ENCODE data around the gene PDAP1.
A peak's percentile ranks its signal among the peaks of the same experiment; 100 is the strongest.
"Not testable (repeated sequence)": the region's sequence is repeated elsewhere in the genome, so short reads cannot be mapped to it uniquely, and the experiment has no call there.

The PDAP1 gene

DNA sequence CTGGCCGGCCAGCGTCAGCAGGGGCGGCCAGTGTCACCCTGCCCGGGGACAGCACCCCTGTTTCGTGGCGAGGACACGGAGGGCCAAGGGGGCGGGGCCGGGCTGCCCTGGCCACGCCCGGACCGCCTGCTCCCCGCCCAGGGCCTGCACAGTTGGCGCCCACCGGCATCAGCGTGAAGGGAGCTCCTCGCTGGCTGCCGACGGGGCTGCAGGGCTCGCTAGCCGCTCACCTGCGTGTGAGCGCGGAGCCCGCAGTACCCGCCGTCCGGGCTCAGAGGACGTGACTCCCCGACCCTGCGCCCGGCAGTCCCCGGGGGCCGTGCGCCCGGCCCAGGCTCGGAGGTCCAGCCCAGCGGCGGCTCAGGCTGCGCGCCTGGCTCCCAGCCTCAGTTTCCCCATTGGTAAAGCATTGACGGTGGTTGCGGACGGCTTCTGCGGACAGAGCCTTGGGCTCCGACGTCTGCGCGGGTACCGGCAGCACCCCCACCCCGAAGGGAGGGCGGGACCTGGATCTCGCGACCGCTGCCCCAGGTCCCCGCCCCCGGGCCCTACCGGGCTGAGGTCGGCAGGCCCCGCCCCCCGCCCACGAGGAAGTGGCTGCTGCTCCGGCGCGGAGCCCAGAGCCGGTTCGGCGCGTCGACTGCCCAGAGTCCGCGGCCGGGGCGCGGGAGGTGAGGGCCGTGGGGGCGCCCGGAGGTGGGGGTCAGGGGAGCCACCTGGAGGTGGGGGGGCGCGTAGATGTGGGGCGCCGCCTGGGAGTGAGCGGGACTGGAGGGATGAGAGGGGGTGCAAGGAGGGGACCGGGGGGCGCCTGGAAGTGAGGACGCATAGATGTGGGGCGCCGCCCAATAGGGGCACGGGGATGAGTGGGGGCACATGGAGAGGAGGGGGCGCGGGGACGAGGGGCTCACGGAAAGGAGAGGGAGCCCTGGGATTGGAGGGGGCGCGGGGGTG is 34.0 kb downstream of the PDAP1 start, which contains the start of gene ARPC1B:
Gene ARPC1B (plus strand): TSS at position 620 of the 954 bp plus-strand sequence. CDS start 10,985 bp downstream, outside the sequence.
- DNase-seq = peak; percentile 68

DNA sequence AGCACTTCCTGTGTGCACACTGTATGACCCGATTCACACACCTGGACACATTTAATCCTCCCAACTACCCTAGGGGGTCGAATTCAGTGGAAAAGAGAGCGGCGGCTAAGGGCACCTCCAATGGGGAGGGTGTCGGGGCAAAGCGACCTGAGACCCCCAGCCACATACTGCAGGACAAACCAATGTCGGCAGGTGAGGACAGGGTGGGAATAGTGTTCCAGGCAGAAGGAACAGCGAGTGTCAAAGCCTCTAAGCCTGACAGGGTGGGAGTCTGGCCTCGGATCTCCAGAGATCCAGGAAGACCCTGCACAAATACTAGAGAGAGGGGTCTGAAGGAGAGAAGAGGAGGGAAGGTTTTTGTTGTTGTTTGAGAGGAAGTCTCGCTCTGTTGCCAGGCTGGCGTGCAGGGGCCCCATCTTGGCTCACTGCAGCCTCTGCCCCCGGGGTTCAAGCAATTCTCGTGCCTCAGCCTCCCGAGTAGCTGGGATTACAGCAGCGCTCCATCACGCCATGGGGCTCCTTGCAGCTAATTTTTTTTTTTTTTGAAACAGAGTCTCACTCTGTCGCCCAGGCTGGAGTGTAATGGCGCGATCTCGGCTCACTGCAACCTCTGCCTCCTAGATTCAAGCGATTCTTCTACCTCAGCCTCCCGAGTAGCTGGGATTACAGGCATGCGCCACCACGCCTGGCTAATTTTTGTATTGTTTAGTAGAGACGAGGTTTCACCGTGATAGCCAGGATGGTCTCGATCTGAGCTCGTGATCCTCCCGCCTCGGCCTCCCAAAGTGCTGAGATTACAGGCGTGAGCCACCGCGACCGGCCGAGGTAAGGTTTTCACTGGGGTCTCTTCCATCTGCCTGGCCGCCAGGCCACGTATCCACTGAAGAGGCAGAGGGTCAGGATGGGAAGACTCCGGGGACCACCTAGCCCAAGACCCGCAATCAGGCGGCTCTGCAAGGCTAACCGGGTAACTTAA is 35.0 kb downstream of the PDAP1 start:
- DNase-seq = no peak

GRCh38 chr7:99372275-99373090 is 35.9 kb downstream of the PDAP1 start:
- DNase-seq = no peak

- DNase-seq = no peak
Observed at GRCh38 chr7:99371376-99371920, 36.9 kb downstream of the PDAP1 start.

DNA sequence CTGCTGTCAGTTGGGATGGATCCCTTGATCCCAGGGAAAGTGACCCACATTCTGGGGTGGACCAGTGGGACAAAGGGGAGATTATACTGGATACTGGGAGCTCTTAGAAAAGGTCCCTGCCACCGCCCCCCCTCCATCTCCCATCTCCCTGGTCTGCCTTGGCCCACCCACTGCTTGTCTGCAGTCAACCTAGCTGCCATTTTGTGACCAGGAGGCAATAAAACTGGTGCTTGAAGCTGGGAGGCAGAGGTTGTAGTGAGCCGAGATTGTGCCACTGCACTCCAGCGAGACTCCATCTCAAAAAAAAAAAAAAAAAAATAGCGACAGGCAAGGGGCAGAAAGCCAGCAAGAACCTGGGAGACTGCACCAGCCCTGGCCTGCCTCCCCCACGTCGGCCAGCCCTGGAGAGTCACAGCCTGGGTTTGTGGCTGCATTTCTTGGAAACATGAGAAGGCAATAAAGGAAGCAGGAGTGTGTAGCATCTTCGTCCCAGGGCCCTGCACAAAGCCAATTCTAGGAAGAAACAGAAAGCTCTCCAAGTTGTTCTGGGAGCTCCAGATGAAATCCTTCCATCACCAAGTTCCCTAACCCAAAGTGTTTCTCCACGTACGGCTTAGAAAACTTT is 38.5 kb downstream of the PDAP1 start:
- DNase-seq = no peak

- DNase-seq = no peak
Observed at GRCh38 chr7:99368750-99369389, 39.5 kb downstream of the PDAP1 start.

- no peak for DNase-seq
Observed at GRCh38 chr7:99366646-99367045, 41.8 kb downstream of the PDAP1 start.

- DNase-seq = no peak
Observed at GRCh38 chr7:99365318-99366141, 42.9 kb downstream of the PDAP1 start.

DNA sequence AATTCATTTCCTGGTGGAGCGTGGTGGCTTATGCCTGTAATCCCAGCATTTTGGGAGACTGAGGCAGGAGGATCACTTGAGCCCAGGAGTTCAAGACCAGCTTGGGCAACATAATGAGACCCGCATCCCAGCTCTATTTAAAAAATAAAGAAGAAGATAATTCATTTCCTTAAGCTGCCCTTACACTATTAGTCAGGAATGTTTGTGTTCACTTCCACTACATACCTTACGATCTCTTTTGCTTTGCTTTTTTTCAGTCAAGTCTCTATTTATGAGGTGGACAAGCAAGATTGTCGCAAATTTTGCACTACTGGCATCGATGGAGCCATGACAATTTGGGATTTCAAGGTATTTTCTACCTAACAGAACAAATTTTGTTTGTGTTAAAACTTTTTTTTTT is 45.1 kb downstream of the PDAP1 start:
- no peak for DNase-seq

- no peak for DNase-seq
Observed at GRCh38 chr7:99362801-99363200, 45.6 kb downstream of the PDAP1 start.

DNA sequence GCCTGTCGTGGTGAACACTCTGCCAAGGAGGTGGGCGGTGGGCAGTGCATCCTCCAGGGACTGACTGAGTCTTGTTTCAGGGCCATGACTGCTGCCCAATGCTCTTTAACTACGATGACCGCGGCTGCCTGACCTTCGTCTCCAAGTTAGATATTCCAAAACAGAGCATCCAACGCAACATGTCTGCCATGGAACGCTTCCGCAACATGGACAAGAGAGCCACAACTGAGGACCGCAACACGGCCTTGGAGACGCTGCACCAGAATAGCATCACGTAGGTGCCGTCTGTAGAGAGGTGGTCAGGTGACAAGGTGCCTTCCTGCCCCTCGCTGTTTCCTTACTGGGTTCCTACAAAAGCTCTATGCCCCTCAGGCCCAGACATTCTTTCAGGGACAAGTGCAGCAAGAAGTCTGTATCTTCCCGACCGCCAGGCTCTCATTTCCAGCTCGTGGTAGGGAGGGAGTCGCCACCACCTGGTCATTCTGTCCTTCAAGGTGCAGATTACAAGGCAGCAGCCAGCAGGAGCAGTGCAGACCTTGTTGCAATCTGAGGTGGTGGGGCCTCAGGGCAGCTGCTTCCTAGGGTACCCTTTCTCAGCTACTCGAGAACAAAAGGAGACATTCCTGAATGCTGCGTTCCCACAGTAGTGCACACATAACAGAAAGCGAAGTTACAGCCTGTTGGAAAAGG is 48.8 kb downstream of the PDAP1 start:
- DNase-seq = no peak

GRCh38 chr7:99358521-99358920 is 49.9 kb downstream of the PDAP1 start:
- not testable (repeated sequence) for DNase-seq

DNA sequence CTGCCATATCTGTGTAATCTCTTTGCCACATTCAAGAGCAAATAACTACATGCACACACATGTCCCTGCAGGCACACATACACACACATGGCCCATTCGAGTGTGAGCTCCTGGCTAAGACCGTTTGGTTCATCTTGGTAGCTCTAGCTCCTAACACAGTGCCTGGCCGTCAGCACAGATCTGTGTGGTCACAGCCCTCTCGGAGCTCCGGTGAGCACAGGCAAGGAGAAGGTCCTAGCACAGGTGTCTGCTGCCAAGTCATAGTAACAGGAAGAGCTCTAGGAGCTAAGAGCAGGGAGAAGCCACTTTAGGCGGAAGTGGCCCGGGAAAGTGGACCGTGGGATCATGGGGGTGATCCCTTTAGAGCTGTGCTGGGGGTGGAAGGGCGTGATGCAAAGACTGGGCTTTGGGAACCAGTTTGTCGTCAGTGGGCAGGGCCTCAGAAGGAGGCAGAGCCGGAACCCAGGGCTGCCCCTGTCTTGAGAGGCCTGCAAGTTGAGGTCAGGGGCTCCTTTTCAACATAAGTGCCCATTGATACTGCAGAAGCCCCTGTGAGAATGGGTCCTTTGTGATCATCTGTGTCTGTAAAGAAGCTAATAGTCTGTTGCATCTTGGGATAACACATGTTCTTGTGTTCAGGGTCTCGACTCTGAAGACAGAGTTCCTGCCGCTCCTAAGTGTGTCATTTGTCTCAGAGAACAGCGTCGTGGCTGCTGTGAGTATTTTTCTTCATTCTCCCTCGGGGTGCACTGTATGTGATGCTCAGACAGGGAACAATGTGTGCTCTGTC is 50.5 kb downstream of the PDAP1 start:
- no peak for DNase-seq

GRCh38 chr7:99355098-99355497 is 53.3 kb downstream of the PDAP1 start:
- no peak for DNase-seq

DNA sequence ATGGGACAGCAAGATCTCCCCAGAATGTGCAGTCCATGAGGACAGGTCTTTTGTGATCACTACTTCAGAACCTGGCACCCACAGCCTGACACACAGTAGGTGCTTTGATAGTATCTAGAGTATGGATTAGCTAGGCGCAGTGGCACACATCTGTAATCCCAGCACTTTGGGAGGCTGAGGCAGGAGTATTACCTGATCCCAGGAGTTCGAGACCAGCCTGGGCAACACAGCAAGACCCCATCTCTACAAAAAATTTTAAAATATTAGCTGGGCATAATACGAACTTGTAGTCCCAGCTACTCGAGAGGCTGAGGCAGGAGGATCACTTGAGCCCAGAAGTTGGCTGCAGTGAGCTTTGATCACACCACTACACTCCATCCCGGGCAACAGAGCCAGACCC is 56.1 kb downstream of the PDAP1 start:
- no peak for DNase-seq

- DNase-seq = not testable (repeated sequence)
Observed at GRCh38 chr7:99350641-99351040, 57.8 kb downstream of the PDAP1 start.
